HG03565 (cell line): Measurements from ENCODE around the gene ATF3.

ENCODE experiments used
- ATAC-seq: cut with Tn5 transposase; IDR thresholded peaks from one replicate; pipeline ENCODE4 v1.9.1; 2021; ENCODE audit warnings: mild to moderate bottlenecking, moderate library complexity; ENCODE audit not compliant: unreplicated experiment

The ATF3 gene

GRCh38 chr1:212607913-212608391 lies 609 bp upstream of the ATF3 start:
- no peak for ATAC-seq

- ATAC-seq, result no peak
These were observed 569 bp downstream of the ATF3 start for GRCh38 chr1:212608959-212609700.

- no peak for ATAC-seq
These were observed 1.4 kb downstream of the ATF3 start for GRCh38 chr1:212609701-212610574.

- no peak for ATAC-seq
These were observed 2.0 kb downstream of the ATF3 start for GRCh38 chr1:212610575-212610967.

GRCh38 chr1:212611000-212611948 lies 2.7 kb downstream of the ATF3 start:
- no peak for ATAC-seq

- no peak for ATAC-seq
These were observed 3.7 kb downstream of the ATF3 start for GRCh38 chr1:212612041-212612961.

- no peak for ATAC-seq
These were observed 5.1 kb downstream of the ATF3 start for GRCh38 chr1:212613440-212614335.

- no peak for ATAC-seq
These were observed 6.1 kb downstream of the ATF3 start for GRCh38 chr1:212614453-212615200.

GRCh38 chr1:212615201-212615470 lies 6.6 kb downstream of the ATF3 start:
- no peak for ATAC-seq

- no peak for ATAC-seq
These were observed 10.1 kb downstream of the ATF3 start for GRCh38 chr1:212618466-212619210.

GRCh38 chr1:212620293-212620692 lies 11.7 kb downstream of the ATF3 start:
- no peak for ATAC-seq

GRCh38 chr1:212621043-212621948 lies 12.7 kb downstream of the ATF3 start:
- no peak for ATAC-seq

- ATAC-seq, result no peak
These were observed 13.4 kb downstream of the ATF3 start for GRCh38 chr1:212621949-212622305.

- ATAC-seq, result no peak
These were observed 13.9 kb downstream of the ATF3 start for GRCh38 chr1:212622467-212622866.

GRCh38 chr1:212622906-212623305 lies 14.3 kb downstream of the ATF3 start:
- ATAC-seq, result no peak

GRCh38 chr1:212623603-212624002 lies 15.0 kb downstream of the ATF3 start:
- no peak for ATAC-seq
